Measurements from ENCODE around the gene IQCK.

Gene IQCK

GRCh38 chr16:19858340-19859018 is 140.4 kb downstream of the IQCK start:
- DNase-seq (ENCODE audit: low spot score) (no peak), FAIRE-seq (no peak)

- DNase-seq (ENCODE audit: low spot score) (no peak), FAIRE-seq (no peak)
Measured at GRCh38 chr16:19859166-19859565, 141.1 kb downstream of the IQCK start.

- DNase-seq (ENCODE audit: low spot score): no peak
Measured at GRCh38 chr16:19859603-19860002, 141.5 kb downstream of the IQCK start.

GRCh38 chr16:19860166-19861041 is 142.3 kb downstream of the IQCK start:
- FAIRE-seq (no peak), DNase-seq (ENCODE audit: low spot score) (peak; percentile 67)

More at GRCh38 chr16:19859603-19860002, 141.5 kb downstream of the IQCK start:
- no peak for FAIRE-seq

- DNase-seq (ENCODE audit: low spot score) (no peak), FAIRE-seq (no peak)
Measured at GRCh38 chr16:19861133-19861532, 143.1 kb downstream of the IQCK start.

GRCh38 chr16:19861811-19862327 is 143.8 kb downstream of the IQCK start:
- DNase-seq (ENCODE audit: low spot score): no peak
- no peak for FAIRE-seq

- DNase-seq (ENCODE audit: low spot score) (no peak), FAIRE-seq (no peak)
Measured at GRCh38 chr16:19863990-19864389, 145.9 kb downstream of the IQCK start.

GRCh38 chr16:19864566-19864965 is 146.5 kb downstream of the IQCK start:
- DNase-seq (ENCODE audit: low spot score) (no peak), FAIRE-seq (no peak)

- DNase-seq (ENCODE audit: low spot score) (no peak), FAIRE-seq (no peak)
Measured at GRCh38 chr16:19868421-19868820, 150.3 kb downstream of the IQCK start.

- FAIRE-seq: no peak
- no peak for DNase-seq (ENCODE audit: low spot score)
Measured at GRCh38 chr16:19871721-19872120, 153.7 kb downstream of the IQCK start.

GRCh38 chr16:19872179-19872863 is 154.2 kb downstream of the IQCK start:
- DNase-seq (ENCODE audit: low spot score): no peak
- no peak for FAIRE-seq

- FAIRE-seq: no peak
- DNase-seq (ENCODE audit: low spot score): no peak
Measured at GRCh38 chr16:19872935-19873334, 154.9 kb downstream of the IQCK start.

- FAIRE-seq (no peak), DNase-seq (ENCODE audit: low spot score) (no peak)
Measured at GRCh38 chr16:19874026-19874425, 156.0 kb downstream of the IQCK start.

- FAIRE-seq (no peak), DNase-seq (ENCODE audit: low spot score) (no peak)
Measured at GRCh38 chr16:19874851-19875546, 156.9 kb downstream of the IQCK start.

- FAIRE-seq: no peak
Measured at GRCh38 chr16:19875900-19876299, 157.8 kb downstream of the IQCK start.

GRCh38 chr16:19876501-19877059 is 158.5 kb downstream of the IQCK start:
- FAIRE-seq (no peak), DNase-seq (ENCODE audit: low spot score) (no peak)

More at GRCh38 chr16:19875900-19876299, 157.8 kb downstream of the IQCK start:
- no peak for DNase-seq (ENCODE audit: low spot score)

GRCh38 chr16:19878757-19879156 is 160.7 kb downstream of the IQCK start:
- DNase-seq (ENCODE audit: low spot score) (no peak), FAIRE-seq (no peak)

GRCh38 chr16:19879241-19879792 is 161.2 kb downstream of the IQCK start:
- FAIRE-seq (no peak), DNase-seq (ENCODE audit: low spot score) (no peak)

GRCh38 chr16:19881028-19881427 is 163.0 kb downstream of the IQCK start:
- DNase-seq (ENCODE audit: low spot score): no peak
- no peak for FAIRE-seq

- DNase-seq (ENCODE audit: low spot score) (no peak), FAIRE-seq (no peak)
Measured at GRCh38 chr16:19881783-19882182, 163.7 kb downstream of the IQCK start.

GRCh38 chr16:19882186-19882585 is 164.1 kb downstream of the IQCK start:
- DNase-seq (ENCODE audit: low spot score) (no peak), FAIRE-seq (no peak)
